IPS-11a (cell line): Measurements from ENCODE around the gene UBL5.

Experiments used
- H3K4me3 ChIP-seq: one replicate; pipeline ENCODE4 v1.5.1; 2013; ENCODE audit warnings: low read depth, low read length, control low read depth

The UBL5 gene

DNA sequence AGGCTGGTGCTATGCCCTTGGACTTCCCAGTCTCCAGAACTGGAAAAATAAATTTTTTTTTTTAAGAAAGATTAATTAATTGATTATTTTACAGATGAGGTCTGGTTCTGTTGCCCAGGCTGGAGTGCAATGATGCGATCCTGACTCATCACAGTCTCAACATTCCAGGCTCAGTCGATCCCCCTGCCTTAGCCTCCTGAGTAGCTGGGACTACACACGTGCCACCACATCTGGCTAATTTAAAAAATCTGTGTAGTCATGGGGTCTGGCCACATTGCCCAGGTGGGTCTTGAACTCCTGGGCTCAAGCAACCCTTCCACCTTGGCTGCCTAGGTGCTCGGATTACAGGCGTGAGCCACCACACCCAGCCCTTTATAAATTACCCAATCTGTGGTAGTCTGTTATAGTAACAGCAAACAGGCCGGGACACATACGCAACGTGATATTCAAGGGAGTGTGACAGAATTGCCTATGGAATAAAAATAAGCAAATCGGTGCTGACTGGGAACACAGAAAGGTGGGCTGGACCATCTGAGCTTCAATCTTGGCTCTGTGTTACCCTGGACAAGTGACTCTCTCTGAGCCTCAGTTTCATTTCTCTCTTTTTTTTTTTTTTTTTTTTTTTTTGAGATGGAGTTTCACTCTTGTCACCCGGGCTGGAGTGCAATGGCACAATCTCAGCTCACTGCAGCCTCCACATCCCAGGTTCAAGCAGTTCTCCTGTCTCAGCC, 50.2 kb downstream of the UBL5 start:
- no peak overlapping the region for H3K4me3 ChIP-seq

DNA sequence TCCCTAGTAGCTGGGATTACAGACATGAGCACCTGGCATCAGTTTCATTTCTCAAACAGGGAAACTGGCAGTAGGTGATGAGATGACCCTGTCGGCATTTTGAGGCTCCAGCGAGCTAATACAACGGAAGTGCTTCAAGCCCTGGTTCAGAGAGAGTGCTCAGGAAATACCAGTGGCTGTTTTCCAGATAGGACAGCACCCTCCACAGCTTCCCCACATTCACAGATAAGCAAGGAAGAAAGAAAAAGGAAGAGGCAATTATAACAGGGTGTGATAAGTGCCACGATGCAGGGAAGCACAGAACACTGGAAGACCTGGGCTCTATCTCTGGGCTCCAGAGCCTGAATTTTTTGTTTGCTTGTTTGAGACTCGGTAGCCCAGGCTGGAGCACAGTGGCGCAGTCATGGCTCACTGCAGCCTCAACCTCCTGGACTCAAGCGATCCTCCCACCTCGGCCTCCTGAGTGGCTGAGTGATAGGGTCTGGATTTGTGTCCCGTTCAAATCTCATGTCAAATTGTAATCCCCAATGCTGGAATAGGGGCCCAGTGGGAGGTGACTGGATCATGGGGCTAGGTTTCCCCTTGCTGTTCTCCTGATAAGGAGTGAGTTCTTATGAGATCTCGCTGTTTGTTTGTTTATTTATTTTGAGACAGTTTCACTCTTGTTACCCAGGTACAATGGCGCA, 50.9 kb downstream of the UBL5 start:
- H3K4me3 ChIP-seq = no peak overlapping the region
